A549 (cell line): ENCODE data around the gene RTL9. TPM values are rescaled to one million over a fixed set of nuclear protein-coding genes. Genes with fewer than 3 reads are reported as not detected.

ENCODE experiments used
- ATAC-seq, 2 experiments: fragments of 200-7000 bp in 1 of 2; fragments of >200 bp in 1 of 2; cut with Nextera tagmentation in 1 of 2; cut with Tn5 transposase in 1 of 2; 3 replicates each; pipeline versions ENCODE4 v1.8.0 to v1.9.1; 2018 to 2020; ENCODE audit warnings: mild to moderate bottlenecking in 1 of 2, moderate library complexity in 1 of 2
- CTCF ChIA-PET: fragments of 300-600 bp; sonication (Branson Sonifier 250); formaldehyde crosslinking; extraction: SDS; loops from one replicate; lab custom pipeline; 2021; ENCODE audit warnings: antibody characterized with exemption, inconsistent platforms; lab: Yijun Ruan, JAX
- POLR2A ChIA-PET: fragments of 350-600 bp; formaldehyde crosslinking; extraction: SDS; loops from one replicate; lab custom pipeline; 2021; ENCODE audit warnings: antibody characterized with exemption, inconsistent platforms; lab: Yijun Ruan, JAX
- DNase-seq, 2 experiments: peaks; one replicate each; pipeline versions ENCODE4 v3.0.0 to v3.0.0-alpha.2; 2011 to 2016; ENCODE audit warnings: low read depth in 1 of 2, low spot score in 1 of 2
- FAIRE-seq: peaks from 2 replicates; lab custom pipeline; 2011; peaks lifted over from hg19 to GRCh38; lab: Jason Lieb, UNC
- H3K27ac ChIP-seq, 2 experiments: fragments of >200 bp; sonication (Bioruptor Twin); formaldehyde crosslinking; 3 replicates each; pipeline ENCODE4 v1.5.1; 2016 to 2017
- H3K4me1 ChIP-seq: fragments of >200 bp; sonication (Bioruptor Twin); formaldehyde crosslinking; 3 replicates; pipeline ENCODE4 v1.6.1; 2016
- H3K4me2 ChIP-seq: fragments of >200 bp; sonication (Bioruptor Twin); formaldehyde crosslinking; 3 replicates; pipeline ENCODE4 v1.6.1; 2016
- H3K4me3 ChIP-seq: fragments of >200 bp; sonication (Bioruptor Twin); formaldehyde crosslinking; 3 replicates; pipeline ENCODE4 v1.5.1; 2016
- H3K9me3 ChIP-seq: fragments of >200 bp; sonication (Bioruptor Twin); formaldehyde crosslinking; 3 replicates; pipeline ENCODE4 v1.6.1; 2016
- CEBPB ChIP-seq, 2 experiments: fragments of >200 bp in 1 of 2; sonication (Bioruptor Twin) in 1 of 2; formaldehyde crosslinking in 1 of 2; IDR thresholded peaks; 2 replicates each; pipeline ENCODE4 v1.6.1; 2012 to 2016
- CHD2 ChIP-seq: fragments of 150-350 bp; IDR thresholded peaks from 2 replicates; pipeline ENCODE4 v1.6.1; 2014; ENCODE audit warnings: low read length; ENCODE audit not compliant: partially characterized antibody
- FOXS1 ChIP-seq: fragments of 250-450 bp; sonication (Bioruptor Pico); IDR thresholded peaks from 2 replicates; pipeline ENCODE4 v1.5.0; 2020; ENCODE audit warnings: mild to moderate bottlenecking, moderate library complexity
- GATA3 ChIP-seq: IDR thresholded peaks from 2 replicates; pipeline ENCODE4 v1.6.1; 2012; ENCODE audit warnings: borderline replicate concordance
- HOXB13 ChIP-seq: fragments of 250-450 bp; sonication (Bioruptor Pico); IDR thresholded peaks from 2 replicates; pipeline ENCODE4 v1.5.0; 2020; ENCODE audit warnings: low read depth, mild to moderate bottlenecking, moderate library complexity
- HOXB5 ChIP-seq: fragments of 250-450 bp; sonication (Bioruptor Pico); IDR thresholded peaks from 2 replicates; pipeline ENCODE4 v1.5.0; 2020; ENCODE audit warnings: mild to moderate bottlenecking, moderate library complexity
- JUNB ChIP-seq: fragments of >200 bp; sonication (Bioruptor Twin); formaldehyde crosslinking; IDR thresholded peaks from 2 replicates; pipeline ENCODE4 v1.6.1; 2016
- MAFK ChIP-seq: fragments of 450-650 bp; IDR thresholded peaks from 2 replicates; pipeline ENCODE4 v1.6.1; 2014; ENCODE audit not compliant: partially characterized antibody
- MAZ ChIP-seq: fragments of 150-350 bp; IDR thresholded peaks from 2 replicates; pipeline ENCODE4 v1.6.1; 2014; ENCODE audit warnings: antibody characterized with exemption, low read depth, low read length, borderline replicate concordance
- NR3C1 ChIP-seq: fragments of >200 bp; sonication (Bioruptor Twin); formaldehyde crosslinking; IDR thresholded peaks from 3 replicates; pipeline ENCODE4 v1.6.1; 2017
- POLR2A ChIP-seq: IDR thresholded peaks from 2 replicates; pipeline ENCODE4 v1.6.1; 2012; ENCODE audit warnings: mild to moderate bottlenecking, low read length
- POLR2AphosphoS2 ChIP-seq: conservative IDR thresholded peaks from 2 replicates; pipeline ENCODE4 v1.6.1; 2012; ENCODE audit warnings: low read length, improper control_type of control experiment, inconsistent platforms
- RAD21 ChIP-seq, 2 experiments: fragments of >200 bp in 1 of 2; sonication (Bioruptor Twin) in 1 of 2; formaldehyde crosslinking in 1 of 2; IDR thresholded peaks in 1 of 2; conservative IDR thresholded peaks in 1 of 2; 2 replicates in 1 of 2; 3 replicates in 1 of 2; pipeline ENCODE4 v1.6.1; 2012 to 2018; ENCODE audit warnings: inconsistent platforms in 1 of 2
- RARB ChIP-seq: fragments of 250-450 bp; sonication (Bioruptor Pico); IDR thresholded peaks from 2 replicates; pipeline ENCODE4 v1.8.0; 2021; ENCODE audit warnings: mild to moderate bottlenecking, moderate library complexity
- RCOR1 ChIP-seq: fragments of 150-350 bp; IDR thresholded peaks from 2 replicates; pipeline ENCODE4 v1.6.1; 2014; ENCODE audit warnings: antibody characterized with exemption, low read length, low read depth
- RNF2 ChIP-seq: fragments of 200-600 bp; sonication (generic); IDR thresholded peaks from 2 replicates; pipeline ENCODE4 v1.6.1; 2016; ENCODE audit warnings: low read depth, mild to moderate bottlenecking, antibody characterized with exemption, moderate library complexity, borderline replicate concordance
- SREBF2 ChIP-seq: fragments of 450-650 bp; IDR thresholded peaks from 2 replicates; pipeline ENCODE4 v1.6.1; 2014; ENCODE audit warnings: mild to moderate bottlenecking, moderate library complexity
- ZFP36 ChIP-seq: fragments of 450-650 bp; IDR thresholded peaks from 2 replicates; pipeline ENCODE4 v1.6.1; 2014; ENCODE audit warnings: borderline replicate concordance; ENCODE audit not compliant: partially characterized antibody
- WGBS: methylation state at CpG from one replicate; pipeline ENCODE4 v1.1.6; 2017; ENCODE audit errors: missing lambda C conversion rate; 5-methylcytosine and 5-hydroxymethylcytosine counted together
- polyA plus RNA-seq, 4 experiments: library from polyadenylated mRNA; depleted of rRNA in 3 of 4; stranded (reverse); fragments of >200 nt; fragmentation: RNase III in 1 of 4; extraction: RNeasy Plus Mini Kit Qiagen cat#74134 plus additional on column Dnase treatment in 1 of 4; gene quantifications; 2 replicates in 3 of 4; 3 replicates in 1 of 4; pipeline ENCODE4 v1.2.3, GENCODE V29; 2011 to 2017
- TF ChIP-seq, protein P1 (sequence below): fragments of 250-450 bp; sonication (Bioruptor Pico); IDR thresholded peaks from 2 replicates; pipeline ENCODE4 v1.5.0; 2020; ENCODE audit warnings: low read depth, mild to moderate bottlenecking, moderate library complexity
- TF ChIP-seq, protein P2 (sequence below): IDR thresholded peaks from 2 replicates; pipeline ENCODE4 v1.6.1; 2012
- TF ChIP-seq, protein P3 (sequence below): fragments of 150-350 bp; IDR thresholded peaks from 2 replicates; pipeline ENCODE4 v1.6.1; 2014; ENCODE audit warnings: low read depth, mild to moderate bottlenecking, low read length

Gene RTL9
- polyA plus RNA-seq, 2 of the 4 experiments (the other 2 are of a cell fraction): 0.04 to 0.06 TPM

DNA sequence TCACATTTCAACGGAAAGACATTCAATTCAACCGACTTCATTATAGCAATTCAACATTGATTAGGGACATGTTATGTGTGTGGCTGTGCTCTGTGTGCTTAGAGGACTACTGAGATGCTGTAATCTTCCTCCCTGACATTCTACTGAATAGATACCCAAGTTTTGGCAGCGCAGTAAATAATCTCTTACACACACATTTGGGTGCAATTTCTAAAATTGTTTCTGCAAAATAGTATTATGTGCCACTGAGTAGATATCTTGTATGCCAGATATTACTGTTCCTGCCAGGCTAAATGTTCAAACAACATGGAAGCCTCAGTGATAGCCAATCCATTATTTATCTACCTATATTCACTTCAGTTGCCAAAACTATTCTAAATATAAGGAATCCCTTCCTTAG is 41.3 kb downstream of the RTL9 start:
- Histone ChIP-seq H3K4me3 (no peak overlapping the region), H3K27ac (no peak overlapping the region), H3K9me3 (no peaks in the 10 kb centered on the region), H3K4me2 (no peak overlapping the region), H3K4me1 (peaks cover 44% of the 10 kb centered on the region)
- FAIRE-seq (peak; percentile 90), ATAC-seq (no peak), DNase-seq (no peak)
- ChIA-PET POLR2A (no interaction called here), CTCF (interaction anchor here (27.0 kb wide), 1 partner anchor 231 kb away, joined by 848 read pairs; no protein-coding TSS in a partner anchor)
- no peak for TF ChIP-seq JUNB
- TF ChIP-seq CEBPB (IDR thresholded peaks at IDR 0.05): no peak
- no peak for TF ChIP-seq MAFK
- WGBS: 81% methylated on average over 3 of the region's 3 CpGs

DNA sequence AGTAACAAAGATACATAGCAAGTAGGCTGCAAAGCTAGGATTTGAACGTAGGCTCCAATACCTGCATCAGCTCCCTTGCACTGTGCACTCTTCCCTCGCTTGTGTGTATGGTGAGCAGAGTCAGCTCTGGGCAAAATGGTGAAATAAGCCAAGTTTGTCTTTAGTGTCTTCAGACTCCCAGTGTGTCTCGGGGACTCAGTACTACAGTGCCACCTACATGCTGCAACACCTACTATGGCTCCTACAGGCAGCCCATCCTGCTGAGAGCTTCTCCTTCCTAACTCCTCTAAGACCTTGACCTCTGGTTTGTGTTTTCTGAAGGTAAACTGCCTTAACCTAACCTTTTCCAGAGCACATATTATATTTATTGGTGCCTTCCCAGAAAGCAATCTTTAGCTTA is 42.5 kb downstream of the RTL9 start:
- peak; percentile 37 to 55; a peak in 2 of 6 replicates for ATAC-seq
- no peaks in the 10 kb centered on the region for H3K9me3 ChIP-seq
- no peak overlapping the region for H3K4me3 ChIP-seq
- CTCF ChIA-PET: interaction anchor here (0.8 to 27.0 kb wide), 3 partner anchors 10 to 233 kb away, joined by 5 to 848 read pairs (median 17); no protein-coding TSS in a partner anchor
- 78% methylated on average over 3 of the region's 3 CpGs for WGBS
- TF ChIP-seq JUNB (no peak), FOXS1 (CRISPR knock-in tag) (no peak), RAD21 (conservative IDR thresholded peaks at IDR 0.05 in 1 of 2, IDR thresholded peaks at IDR 0.05 in 1 of 2) (peak in 1 of 2 experiments; percentile 46; a peak in 3 of 5 replicates), SREBF2 (no peak)
- TF ChIP-seq, all 56 proteins: peak for 1
- no peak overlapping the region for H3K4me2 ChIP-seq
- peak; percentile 23 for FAIRE-seq
- POLR2A ChIA-PET: no interaction called here
- DNase-seq: peak in 1 of 2 experiments; percentile 34
- H3K27ac ChIP-seq: peak overlapping the region in 1 of 2 experiments; percentile 75; a peak in 3 of 6 replicates
- peaks cover 37% of the 10 kb centered on the region for H3K4me1 ChIP-seq

DNA sequence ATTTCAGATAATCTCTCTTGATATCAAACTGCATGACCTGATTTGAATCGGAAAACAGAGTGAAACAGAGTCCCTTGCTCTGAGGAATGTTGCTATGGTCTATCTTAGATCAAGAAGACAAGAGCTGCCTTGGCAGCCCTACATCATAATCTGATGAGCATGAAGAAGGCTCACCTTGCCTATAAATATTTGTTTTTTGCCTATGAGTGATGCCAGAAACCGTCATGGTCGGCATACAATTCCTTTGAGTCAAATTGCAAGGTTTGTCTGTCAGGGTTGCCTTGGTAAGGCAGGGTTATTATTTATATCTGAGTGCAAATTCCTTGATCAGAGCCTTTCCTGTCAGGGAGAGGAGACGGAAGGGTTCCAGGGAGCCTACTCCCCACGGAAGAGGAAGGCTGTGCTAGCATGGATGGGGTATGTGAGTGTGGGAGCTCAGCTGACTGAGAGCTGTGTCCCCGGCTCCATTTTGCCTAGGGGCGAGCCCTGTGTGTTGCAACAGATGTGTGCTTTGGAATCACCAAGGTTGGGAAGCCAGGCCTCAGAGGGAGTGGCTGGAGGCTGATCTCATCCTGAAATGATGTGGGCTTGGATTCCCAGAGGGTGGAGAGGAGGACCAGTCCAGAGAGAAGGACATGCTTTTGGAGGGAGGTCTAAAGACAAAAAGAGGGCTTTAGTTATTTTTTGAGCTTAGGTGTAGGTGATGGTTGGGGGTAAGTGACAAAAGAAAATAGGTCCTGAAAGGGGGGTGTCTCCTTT is 43.6 kb downstream of the RTL9 start:
- POLR2A ChIA-PET: interaction anchor here (1.5 kb wide), 1 partner anchor 84 kb away, joined by 6 read pairs; the partner anchor contains the start of gene AMMECR1
- peak in 1 of 2 experiments; percentile 78; a peak in 2 of 4 replicates for TF ChIP-seq CEBPB (IDR thresholded peaks at IDR 0.05)
- no peak for TF ChIP-seq MAFK

DNA sequence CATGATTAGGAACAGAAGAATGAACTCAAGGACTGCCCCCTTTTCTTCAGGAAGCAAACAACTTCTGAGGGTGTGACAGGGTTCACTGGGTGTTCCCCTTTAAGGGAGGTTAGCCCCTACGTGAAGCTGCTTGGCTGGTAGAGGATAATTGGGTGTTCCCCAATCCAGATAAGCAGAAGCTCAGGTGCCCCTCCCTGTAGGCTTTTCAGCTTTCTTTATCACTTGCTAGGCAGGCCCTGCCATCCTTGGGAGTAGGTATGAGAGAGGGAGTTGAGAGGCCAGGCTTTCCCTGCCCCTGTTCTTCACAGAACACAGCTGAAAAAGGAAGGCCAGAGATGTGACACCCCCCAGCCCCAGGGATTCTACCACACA is 44.2 kb downstream of the RTL9 start:
- FAIRE-seq (peak; percentile 7), DNase-seq (peak in 1 of 2 experiments; percentile 33), ATAC-seq (peak; percentile 25 to 59; a peak in 4 of 6 replicates)
- peak overlapping the region; percentile 71 to 75 for H3K27ac ChIP-seq
- H3K4me1 ChIP-seq: peaks cover 22% of the 10 kb centered on the region
- H3K9me3 ChIP-seq: no peaks in the 10 kb centered on the region
- H3K4me2 ChIP-seq: peak overlapping the region; percentile 69
- POLR2A ChIA-PET: interaction anchor here (1.5 kb wide), 1 partner anchor 84 kb away, joined by 6 read pairs; the partner anchor contains the start of gene AMMECR1
- H3K4me3 ChIP-seq: no peak overlapping the region
- CTCF ChIA-PET: interaction anchor here (0.6 to 27.0 kb wide), 7 partner anchors 10 to 683 kb away, joined by 3 to 848 read pairs (median 4); no protein-coding TSS in a partner anchor
- TF ChIP-seq NR3C1: no peak
- TF ChIP-seq HOXB5 (CRISPR knock-in tag): no peak
- TF ChIP-seq RCOR1: no peak
- TF ChIP-seq, protein P1, sequence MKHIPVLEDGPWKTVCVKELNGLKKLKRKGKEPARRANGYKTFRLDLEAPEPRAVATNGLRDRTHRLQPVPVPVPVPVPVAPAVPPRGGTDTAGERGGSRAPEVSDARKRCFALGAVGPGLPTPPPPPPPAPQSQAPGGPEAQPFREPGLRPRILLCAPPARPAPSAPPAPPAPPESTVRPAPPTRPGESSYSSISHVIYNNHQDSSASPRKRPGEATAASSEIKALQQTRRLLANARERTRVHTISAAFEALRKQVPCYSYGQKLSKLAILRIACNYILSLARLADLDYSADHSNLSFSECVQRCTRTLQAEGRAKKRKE (CRISPR knock-in tag): no peak
- no peak for TF ChIP-seq POLR2AphosphoS2
- no peak for TF ChIP-seq HOXB13 (CRISPR knock-in tag)
- no peak for TF ChIP-seq ZFP36
- TF ChIP-seq, protein P2, sequence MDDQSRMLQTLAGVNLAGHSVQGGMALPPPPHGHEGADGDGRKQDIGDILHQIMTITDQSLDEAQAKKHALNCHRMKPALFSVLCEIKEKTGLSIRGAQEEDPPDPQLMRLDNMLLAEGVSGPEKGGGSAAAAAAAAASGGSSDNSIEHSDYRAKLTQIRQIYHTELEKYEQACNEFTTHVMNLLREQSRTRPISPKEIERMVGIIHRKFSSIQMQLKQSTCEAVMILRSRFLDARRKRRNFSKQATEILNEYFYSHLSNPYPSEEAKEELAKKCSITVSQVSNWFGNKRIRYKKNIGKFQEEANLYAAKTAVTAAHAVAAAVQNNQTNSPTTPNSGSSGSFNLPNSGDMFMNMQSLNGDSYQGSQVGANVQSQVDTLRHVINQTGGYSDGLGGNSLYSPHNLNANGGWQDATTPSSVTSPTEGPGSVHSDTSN: no peak
- no peak for TF ChIP-seq RNF2
- TF ChIP-seq MAZ: no peak
- TF ChIP-seq RARB: no peak
- TF ChIP-seq MAFK: no peak
- TF ChIP-seq, protein P3, sequence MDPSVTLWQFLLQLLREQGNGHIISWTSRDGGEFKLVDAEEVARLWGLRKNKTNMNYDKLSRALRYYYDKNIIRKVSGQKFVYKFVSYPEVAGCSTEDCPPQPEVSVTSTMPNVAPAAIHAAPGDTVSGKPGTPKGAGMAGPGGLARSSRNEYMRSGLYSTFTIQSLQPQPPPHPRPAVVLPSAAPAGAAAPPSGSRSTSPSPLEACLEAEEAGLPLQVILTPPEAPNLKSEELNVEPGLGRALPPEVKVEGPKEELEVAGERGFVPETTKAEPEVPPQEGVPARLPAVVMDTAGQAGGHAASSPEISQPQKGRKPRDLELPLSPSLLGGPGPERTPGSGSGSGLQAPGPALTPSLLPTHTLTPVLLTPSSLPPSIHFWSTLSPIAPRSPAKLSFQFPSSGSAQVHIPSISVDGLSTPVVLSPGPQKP: no peak
- no peak for TF ChIP-seq GATA3
- no peak for TF ChIP-seq CHD2
- TF ChIP-seq POLR2A: no peak
- WGBS: 13% methylated on average over 1 of the region's 1 CpG

More for the DNA sequence above, 43.6 kb downstream of the RTL9 start:
- ATAC-seq: peak; percentile 93 to 94
- Histone ChIP-seq H3K4me1 (peaks cover 26% of the 10 kb centered on the region), H3K9me3 (no peaks in the 10 kb centered on the region), H3K4me3 (no peak overlapping the region), H3K4me2 (peak overlapping the region; percentile 69), H3K27ac (peak overlapping the region; percentile 71 to 75)
- peak; percentile 18 for FAIRE-seq
- DNase-seq: peak; percentile 24 to 66
- WGBS: 42% methylated on average over 4 of the region's 7 CpGs
- CTCF ChIA-PET: interaction anchor here (1.2 to 27.0 kb wide), 5 partner anchors 10 to 256 kb away, joined by 3 to 848 read pairs (median 5); no protein-coding TSS in a partner anchor
